Ishikawa (cell line): ENCODE data around the gene MGAT3.
A peak's percentile ranks its signal among the peaks of the same experiment; 100 is the strongest.

Source experiments
- CEBPB ChIP-seq: IDR thresholded peaks from 2 replicates; pipeline ENCODE4 v1.6.1; 2012
- CREB1 ChIP-seq: IDR thresholded peaks from 2 replicates; pipeline ENCODE4 v1.6.1; 2012; ENCODE audit warnings: low read depth
- EGR1 ChIP-seq: IDR thresholded peaks from 2 replicates; pipeline ENCODE4 v1.6.1; 2012
- EP300 ChIP-seq: IDR thresholded peaks from 2 replicates; pipeline ENCODE4 v1.6.1; 2012; ENCODE audit warnings: borderline replicate concordance
- FOXM1 ChIP-seq: IDR thresholded peaks from 2 replicates; pipeline ENCODE4 v1.6.1; 2012; ENCODE audit warnings: low read depth, borderline replicate concordance
- NFIC ChIP-seq: IDR thresholded peaks from 2 replicates; pipeline ENCODE4 v1.6.1; 2012
- RAD21 ChIP-seq: IDR thresholded peaks from 2 replicates; pipeline ENCODE4 v1.6.1; 2012; ENCODE audit warnings: low read depth
- TAF1 ChIP-seq: IDR thresholded peaks from 2 replicates; pipeline ENCODE4 v1.6.1; 2012; ENCODE audit warnings: low read depth, mild to moderate bottlenecking
- TCF12 ChIP-seq: IDR thresholded peaks from 2 replicates; pipeline ENCODE4 v1.6.1; 2012; ENCODE audit warnings: low read depth
- TEAD4 ChIP-seq: IDR thresholded peaks from 2 replicates; pipeline ENCODE4 v1.6.1; 2012
- YY1 ChIP-seq: IDR thresholded peaks from 2 replicates; pipeline ENCODE4 v1.6.1; 2012; ENCODE audit warnings: low read depth
- ZBTB7A ChIP-seq: IDR thresholded peaks from 2 replicates; pipeline ENCODE4 v1.6.1; 2012; ENCODE audit warnings: low read depth
- TF ChIP-seq, protein P1 (sequence below): IDR thresholded peaks from 2 replicates; pipeline ENCODE4 v1.6.1; 2012
- TF ChIP-seq, protein P2 (sequence below): IDR thresholded peaks from 2 replicates; pipeline ENCODE4 v1.6.1; 2012
- TF ChIP-seq, protein P3 (sequence below): IDR thresholded peaks from 2 replicates; pipeline ENCODE4 v1.6.1; 2012; ENCODE audit warnings: low read depth, mild to moderate bottlenecking

The MGAT3 gene

DNA sequence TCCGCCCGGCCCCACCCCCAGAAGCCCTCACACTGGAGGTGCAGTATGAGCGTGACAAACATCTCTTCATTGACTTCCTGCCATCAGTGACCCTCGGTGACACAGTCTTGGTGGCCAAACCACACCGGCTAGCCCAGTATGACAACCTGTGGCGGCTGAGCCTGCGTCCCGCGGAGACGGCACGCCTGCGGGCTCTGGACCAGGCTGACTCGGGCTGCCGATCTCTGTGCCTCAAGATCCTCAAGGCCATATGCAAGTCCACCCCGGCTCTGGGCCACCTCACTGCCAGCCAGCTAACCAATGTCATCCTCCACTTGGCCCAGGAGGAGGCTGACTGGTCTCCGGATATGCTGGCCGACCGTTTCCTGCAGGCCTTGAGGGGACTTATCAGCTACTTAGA, 57.0 kb downstream of the MGAT3 start:
- no peak for TF ChIP-seq TAF1
- no peak for TF ChIP-seq CREB1
- TF ChIP-seq TEAD4 = no peak
- TF ChIP-seq EGR1 = no peak
- TF ChIP-seq, protein P1, sequence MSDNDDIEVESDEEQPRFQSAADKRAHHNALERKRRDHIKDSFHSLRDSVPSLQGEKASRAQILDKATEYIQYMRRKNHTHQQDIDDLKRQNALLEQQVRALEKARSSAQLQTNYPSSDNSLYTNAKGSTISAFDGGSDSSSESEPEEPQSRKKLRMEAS = no peak

DNA sequence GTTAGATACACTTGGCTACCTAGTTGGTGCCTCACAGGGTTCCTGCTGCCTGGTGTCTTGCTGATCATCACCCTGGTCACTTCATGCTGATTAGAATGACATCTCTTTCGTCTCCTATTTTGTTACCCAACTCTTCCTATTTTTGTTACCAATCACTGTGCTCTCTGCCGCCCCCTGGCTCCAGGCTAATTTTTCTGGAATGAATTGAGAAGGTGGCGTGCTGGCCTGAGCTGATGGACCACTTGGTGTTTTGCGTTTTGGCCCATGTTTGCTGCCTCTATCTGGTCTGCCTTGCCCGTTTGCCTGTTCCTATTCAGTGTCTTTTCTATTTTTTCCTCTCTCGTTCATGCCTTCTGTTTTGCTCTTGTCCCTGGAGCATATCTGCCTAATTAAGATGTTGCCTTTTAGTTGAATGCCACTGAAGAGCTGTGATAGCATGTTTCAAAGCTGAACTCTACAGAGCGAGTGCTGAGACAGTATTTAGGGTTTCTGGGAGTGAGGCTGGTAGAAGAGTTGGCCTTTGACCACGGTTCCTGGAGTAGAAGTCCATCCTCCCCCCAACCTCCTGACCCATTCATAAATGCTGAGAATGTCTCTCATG, 57.7 kb downstream of the MGAT3 start:
- TF ChIP-seq EGR1 = no peak
- TF ChIP-seq RAD21 = peak; percentile 62
- TF ChIP-seq TEAD4 = no peak
- no peak for TF ChIP-seq NFIC
- no peak for TF ChIP-seq ZBTB7A

DNA sequence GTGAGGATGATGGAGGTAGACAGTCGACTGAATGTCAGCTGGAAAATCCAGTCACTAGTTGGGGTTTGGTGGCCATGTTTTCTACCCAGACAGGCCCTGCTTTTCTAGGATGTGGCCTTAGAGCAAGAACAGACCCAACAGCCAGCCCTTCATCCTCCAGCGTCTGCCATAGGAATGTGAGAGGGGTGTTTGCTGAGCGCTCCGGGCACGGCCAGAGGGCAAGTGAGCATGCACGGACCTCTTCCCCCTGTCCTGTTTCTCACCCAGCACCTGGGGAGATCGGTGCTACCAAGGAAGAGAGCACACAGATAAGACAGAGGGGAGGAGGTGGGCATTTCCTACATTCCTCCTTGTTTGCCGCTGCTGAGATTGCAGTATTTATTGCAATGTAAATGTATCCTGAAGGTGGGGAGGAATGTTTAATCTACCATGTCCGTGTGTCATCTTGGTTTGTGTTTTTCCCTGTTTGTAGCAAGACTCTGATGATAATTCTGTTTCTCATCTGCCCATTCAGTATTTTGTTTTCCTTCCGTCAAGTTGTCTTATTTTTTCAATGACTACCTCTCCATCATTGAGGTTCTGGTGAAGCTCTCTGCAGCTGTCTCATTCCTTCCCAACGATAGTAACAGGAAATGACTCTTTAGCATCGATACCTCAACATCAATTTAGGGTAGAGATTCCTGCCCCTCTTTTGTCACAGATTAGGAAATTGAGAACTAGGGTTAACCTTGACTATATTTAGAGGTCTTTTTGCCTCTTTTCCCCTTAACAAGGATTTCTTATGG, 58.6 kb downstream of the MGAT3 start:
- TF ChIP-seq RAD21 = no peak
- TF ChIP-seq ZBTB7A = no peak
- no peak for TF ChIP-seq CEBPB
- no peak for TF ChIP-seq EP300
- no peak for TF ChIP-seq CREB1
- no peak for TF ChIP-seq NFIC
- TF ChIP-seq, protein P2, sequence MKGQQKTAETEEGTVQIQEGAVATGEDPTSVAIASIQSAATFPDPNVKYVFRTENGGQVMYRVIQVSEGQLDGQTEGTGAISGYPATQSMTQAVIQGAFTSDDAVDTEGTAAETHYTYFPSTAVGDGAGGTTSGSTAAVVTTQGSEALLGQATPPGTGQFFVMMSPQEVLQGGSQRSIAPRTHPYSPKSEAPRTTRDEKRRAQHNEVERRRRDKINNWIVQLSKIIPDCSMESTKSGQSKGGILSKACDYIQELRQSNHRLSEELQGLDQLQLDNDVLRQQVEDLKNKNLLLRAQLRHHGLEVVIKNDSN = no peak
- no peak for TF ChIP-seq TAF1
- no peak for TF ChIP-seq YY1
- no peak for TF ChIP-seq TEAD4
- no peak for TF ChIP-seq FOXM1
- TF ChIP-seq TCF12 = no peak
- TF ChIP-seq EGR1 = no peak
- TF ChIP-seq, protein P3, sequence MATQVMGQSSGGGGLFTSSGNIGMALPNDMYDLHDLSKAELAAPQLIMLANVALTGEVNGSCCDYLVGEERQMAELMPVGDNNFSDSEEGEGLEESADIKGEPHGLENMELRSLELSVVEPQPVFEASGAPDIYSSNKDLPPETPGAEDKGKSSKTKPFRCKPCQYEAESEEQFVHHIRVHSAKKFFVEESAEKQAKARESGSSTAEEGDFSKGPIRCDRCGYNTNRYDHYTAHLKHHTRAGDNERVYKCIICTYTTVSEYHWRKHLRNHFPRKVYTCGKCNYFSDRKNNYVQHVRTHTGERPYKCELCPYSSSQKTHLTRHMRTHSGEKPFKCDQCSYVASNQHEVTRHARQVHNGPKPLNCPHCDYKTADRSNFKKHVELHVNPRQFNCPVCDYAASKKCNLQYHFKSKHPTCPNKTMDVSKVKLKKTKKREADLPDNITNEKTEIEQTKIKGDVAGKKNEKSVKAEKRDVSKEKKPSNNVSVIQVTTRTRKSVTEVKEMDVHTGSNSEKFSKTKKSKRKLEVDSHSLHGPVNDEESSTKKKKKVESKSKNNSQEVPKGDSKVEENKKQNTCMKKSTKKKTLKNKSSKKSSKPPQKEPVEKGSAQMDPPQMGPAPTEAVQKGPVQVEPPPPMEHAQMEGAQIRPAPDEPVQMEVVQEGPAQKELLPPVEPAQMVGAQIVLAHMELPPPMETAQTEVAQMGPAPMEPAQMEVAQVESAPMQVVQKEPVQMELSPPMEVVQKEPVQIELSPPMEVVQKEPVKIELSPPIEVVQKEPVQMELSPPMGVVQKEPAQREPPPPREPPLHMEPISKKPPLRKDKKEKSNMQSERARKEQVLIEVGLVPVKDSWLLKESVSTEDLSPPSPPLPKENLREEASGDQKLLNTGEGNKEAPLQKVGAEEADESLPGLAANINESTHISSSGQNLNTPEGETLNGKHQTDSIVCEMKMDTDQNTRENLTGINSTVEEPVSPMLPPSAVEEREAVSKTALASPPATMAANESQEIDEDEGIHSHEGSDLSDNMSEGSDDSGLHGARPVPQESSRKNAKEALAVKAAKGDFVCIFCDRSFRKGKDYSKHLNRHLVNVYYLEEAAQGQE = no peak
- TF ChIP-seq, protein P1 = no peak

DNA sequence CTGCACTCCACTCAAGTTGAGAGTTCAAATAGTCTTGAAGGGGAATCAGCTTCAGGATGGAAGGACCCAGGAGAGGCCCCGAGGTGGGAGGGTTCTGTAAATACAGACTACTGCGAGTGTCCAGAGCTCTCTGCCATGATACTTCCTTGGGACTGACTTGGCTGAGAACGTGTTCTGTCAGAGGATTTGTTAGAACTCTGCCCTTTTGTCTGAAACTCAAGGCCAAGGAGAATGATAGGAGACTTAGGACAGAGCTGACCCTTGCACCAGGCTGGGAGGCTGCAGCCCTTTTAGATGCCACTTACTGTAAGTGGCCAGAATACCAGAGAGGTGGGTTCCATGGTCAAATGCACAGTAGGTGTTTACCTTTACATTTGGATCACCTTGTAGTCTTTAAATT, 60.7 kb downstream of the MGAT3 start:
- TF ChIP-seq CREB1 = no peak
- TF ChIP-seq TAF1 = no peak
- TF ChIP-seq RAD21 = no peak
- TF ChIP-seq EP300 = no peak
- no peak for TF ChIP-seq ZBTB7A
- no peak for TF ChIP-seq EGR1
- TF ChIP-seq FOXM1 = no peak
- TF ChIP-seq, protein P3 = no peak
- TF ChIP-seq CEBPB = no peak
- TF ChIP-seq TEAD4 = no peak
- TF ChIP-seq, protein P1 = no peak
- no peak for TF ChIP-seq TCF12
- no peak for TF ChIP-seq YY1

DNA sequence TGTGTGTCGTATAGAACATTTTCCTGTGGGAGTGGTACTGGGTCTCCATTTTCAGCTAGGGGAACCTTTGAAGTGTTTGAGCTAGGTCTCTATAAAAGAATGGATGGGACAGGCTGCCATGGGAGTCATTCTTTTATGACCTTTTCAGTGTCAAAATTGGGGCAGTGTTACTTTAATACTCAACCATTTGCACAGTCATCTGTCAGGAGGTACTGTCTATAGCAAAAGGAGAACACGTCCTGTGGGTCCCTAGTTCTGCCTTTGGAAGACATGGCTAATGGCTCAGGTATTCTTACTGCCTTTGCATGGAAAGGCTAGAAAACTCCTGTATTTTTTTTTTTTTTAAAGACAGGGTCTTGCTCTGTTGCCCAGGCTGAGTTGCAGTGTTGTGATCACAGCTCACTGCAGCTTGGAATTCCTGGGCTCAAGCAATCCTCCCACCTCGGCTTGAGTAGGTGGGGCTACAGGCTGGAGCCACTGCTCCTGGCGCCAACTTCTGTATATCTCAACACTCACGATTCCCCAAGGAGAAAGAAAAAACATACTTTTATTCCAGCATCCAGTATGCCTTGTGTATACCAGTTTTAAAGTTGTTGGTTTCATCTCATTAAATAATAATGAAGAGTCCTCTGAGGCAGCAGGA, 61.5 kb downstream of the MGAT3 start:
- TF ChIP-seq FOXM1 = no peak
- TF ChIP-seq, protein P1 = no peak
- no peak for TF ChIP-seq EP300
- TF ChIP-seq EGR1 = no peak
- no peak for TF ChIP-seq TCF12
- TF ChIP-seq CREB1 = no peak
- TF ChIP-seq, protein P2 = no peak
- TF ChIP-seq TEAD4 = no peak
- TF ChIP-seq, protein P3 = no peak
- no peak for TF ChIP-seq YY1
- no peak for TF ChIP-seq TAF1
- TF ChIP-seq RAD21 = no peak
- TF ChIP-seq CEBPB = no peak
